Measurements from ENCODE around the gene SRGAP3. TPM values are rescaled to one million over a fixed set of nuclear protein-coding genes. Genes with fewer than 3 reads are reported as not detected.

Gene SRGAP3
- total RNA-seq, 1 experiment from 2014 or later = 5.3 TPM

DNA sequence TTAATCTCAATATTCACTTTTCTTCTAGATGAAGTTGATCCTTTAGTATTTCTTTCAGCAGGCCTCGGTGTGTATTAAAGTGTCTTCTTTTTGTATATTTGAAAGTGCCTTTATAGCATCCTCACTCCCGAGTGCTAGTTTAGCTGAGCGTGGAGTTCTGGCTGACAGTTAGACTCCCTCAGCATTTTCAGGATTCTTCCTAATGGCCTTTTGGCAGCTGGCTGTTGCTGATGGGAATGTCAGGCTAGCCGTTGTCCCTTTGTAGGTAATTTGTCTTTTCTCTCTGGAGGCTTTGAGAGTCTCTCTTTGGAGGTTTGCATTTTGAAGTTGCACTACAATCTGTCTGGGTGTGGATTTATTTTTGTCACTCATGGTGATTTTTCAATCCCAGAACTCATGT lies 94.4 kb downstream of the SRGAP3 start:
- H3K4me3 ChIP-seq (ENCODE audit: insufficient read depth, low read depth, low read length) = no peak overlapping the region
- H3K36me3 ChIP-seq (replicated peaks; ENCODE audit: control insufficient read depth, insufficient read depth, low read length) = no peaks in the 10 kb centered on the region
- DNase-seq = no peak
- H3K27me3 ChIP-seq (ENCODE audit: control insufficient read depth, insufficient read depth, low read length) = no peaks in the 10 kb centered on the region

DNA sequence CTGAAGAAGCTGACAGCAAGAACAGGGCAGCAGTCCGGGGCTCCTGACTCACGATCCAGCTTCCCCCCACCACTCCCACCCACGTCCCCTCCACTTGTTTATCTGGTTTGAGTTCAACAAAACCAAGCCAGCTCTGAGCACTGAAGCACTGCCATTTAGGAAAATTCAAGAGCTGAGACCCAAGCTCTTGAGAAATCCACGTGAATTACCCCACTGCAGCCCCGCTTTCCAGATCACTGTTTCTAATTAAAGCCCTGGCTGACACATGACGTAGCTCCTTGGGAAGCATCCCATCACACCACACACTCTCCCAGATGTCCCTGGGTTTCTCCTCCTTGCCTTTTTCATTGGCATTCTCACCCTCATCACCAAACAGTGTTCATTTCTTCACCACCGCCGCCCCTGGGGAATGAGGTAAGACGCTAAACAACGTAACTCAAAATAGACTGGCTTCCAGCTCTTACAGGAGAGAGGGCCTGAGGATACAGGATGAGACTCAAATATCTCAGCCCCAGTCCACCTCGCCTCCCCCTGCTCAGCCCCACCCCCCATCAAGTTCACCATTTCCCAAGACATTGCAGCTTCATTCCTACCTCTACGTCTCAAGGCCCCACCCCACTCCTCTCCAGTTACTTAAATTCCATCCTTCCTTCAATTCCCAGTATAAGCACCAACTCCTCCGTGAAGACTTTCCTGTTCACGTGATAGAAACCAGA lies 95.4 kb downstream of the SRGAP3 start:
- Histone ChIP-seq H3K4me3 (ENCODE audit: insufficient read depth, low read depth, low read length) (no peak overlapping the region), H3K36me3 (replicated peaks; ENCODE audit: control insufficient read depth, insufficient read depth, low read length) (no peaks in the 10 kb centered on the region), H3K27me3 (ENCODE audit: control insufficient read depth, insufficient read depth, low read length) (no peaks in the 10 kb centered on the region)
- peak; percentile 63 for DNase-seq

DNA sequence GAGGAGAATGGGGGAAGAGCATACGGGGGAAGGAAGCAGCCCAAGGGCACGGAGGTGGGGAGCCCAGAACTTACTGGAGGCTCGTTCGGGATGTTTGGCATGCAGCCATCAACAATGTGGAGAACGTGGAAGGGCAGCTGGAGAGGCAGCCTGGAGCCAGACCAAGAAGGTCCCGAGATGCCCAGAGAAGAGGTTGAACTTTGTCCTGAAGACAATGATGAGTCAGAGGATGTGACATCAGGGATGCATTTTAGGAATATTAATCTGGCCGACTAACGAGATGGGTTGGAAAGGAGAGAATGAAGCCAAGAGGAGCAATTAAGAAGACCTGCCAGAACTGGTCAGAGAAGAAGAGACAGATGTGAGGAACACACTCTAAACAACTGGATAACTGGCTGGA lies 98.2 kb downstream of the SRGAP3 start:
- Histone ChIP-seq H3K4me3 (ENCODE audit: insufficient read depth, low read depth, low read length) (no peak overlapping the region), H3K36me3 (replicated peaks; ENCODE audit: control insufficient read depth, insufficient read depth, low read length) (no peaks in the 10 kb centered on the region), H3K27me3 (ENCODE audit: control insufficient read depth, insufficient read depth, low read length) (no peaks in the 10 kb centered on the region)
- no peak for DNase-seq

DNA sequence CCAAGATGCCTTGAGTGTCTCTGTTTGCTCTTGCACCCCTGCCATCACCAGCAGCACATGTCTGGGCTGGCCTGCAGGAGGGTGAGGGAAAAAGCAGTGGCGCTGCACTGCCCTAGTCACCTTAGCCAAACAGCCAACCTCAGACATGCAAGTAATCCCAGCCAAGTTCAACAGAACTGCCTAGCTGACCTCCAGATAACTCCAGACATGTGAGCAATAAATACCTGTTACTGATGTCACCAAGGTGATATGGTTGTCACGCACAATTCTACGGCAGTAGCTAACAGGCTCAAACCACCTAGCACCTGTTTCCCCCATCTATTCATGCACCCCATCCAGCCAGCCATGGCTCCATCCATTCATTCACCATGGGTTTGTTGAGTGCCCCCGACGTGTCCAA lies 99.9 kb downstream of the SRGAP3 start:
- H3K36me3 ChIP-seq (replicated peaks; ENCODE audit: control insufficient read depth, insufficient read depth, low read length) = no peaks in the 10 kb centered on the region
- DNase-seq = no peak
- H3K27me3 ChIP-seq (ENCODE audit: control insufficient read depth, insufficient read depth, low read length) = no peaks in the 10 kb centered on the region
- no peak overlapping the region for H3K4me3 ChIP-seq (ENCODE audit: insufficient read depth, low read depth, low read length)

DNA sequence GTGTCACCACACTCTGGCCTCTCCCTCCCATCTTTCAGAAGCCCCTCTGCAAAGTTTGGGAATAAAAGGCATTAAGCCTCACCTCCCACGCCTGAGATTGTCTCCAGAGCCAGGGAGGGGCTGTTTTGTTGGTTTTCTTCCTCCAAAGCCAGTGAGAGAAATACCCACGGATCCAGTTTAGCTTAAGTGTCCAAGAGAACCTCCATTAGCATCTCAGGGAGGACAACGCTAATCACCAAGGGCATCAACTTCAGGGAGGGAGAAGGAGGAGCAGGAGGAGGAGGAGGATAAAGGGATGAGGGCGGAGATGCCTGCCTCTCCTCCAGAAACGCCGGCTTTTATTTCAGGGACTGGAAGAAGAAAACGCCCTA lies 101.6 kb downstream of the SRGAP3 start:
- Histone ChIP-seq H3K36me3 (replicated peaks; ENCODE audit: control insufficient read depth, insufficient read depth, low read length) (no peaks in the 10 kb centered on the region), H3K27me3 (ENCODE audit: control insufficient read depth, insufficient read depth, low read length) (no peaks in the 10 kb centered on the region), H3K4me3 (ENCODE audit: insufficient read depth, low read depth, low read length) (no peak overlapping the region)
- no peak for DNase-seq

DNA sequence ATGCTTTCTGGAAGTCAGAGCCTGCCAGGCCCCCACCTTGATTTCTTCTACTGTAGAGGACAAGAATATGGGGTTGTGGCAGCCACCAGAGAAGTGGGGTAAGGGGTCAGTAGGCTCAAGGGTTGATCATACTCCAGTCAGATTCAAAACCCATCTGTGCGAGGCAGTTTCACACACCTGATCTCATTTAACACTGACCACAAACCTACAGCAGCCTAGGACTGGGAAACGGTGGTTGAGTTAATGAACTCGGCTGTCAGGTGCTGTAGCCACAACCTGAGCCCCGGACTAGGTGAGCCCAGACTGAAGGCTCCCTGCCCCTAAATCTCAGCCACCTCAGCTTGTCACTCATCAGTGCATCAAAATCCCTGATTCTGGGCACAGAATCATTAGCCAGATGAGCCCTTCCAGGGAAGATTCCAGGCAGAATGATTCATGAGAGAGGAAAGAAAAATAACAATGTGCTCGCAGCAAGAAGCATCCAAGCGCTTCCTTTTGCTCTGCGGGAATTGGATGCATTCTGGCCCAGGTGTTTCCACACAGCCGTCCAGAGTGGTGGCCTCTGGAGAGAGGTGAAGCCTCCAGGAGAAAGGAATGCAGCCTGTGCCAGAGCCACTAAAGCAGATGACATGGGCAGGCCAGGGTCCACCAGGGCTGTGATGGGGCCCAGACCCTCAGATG lies 102.1 kb downstream of the SRGAP3 start:
- Histone ChIP-seq H3K27me3 (ENCODE audit: control insufficient read depth, insufficient read depth, low read length) (no peaks in the 10 kb centered on the region), H3K4me3 (ENCODE audit: insufficient read depth, low read depth, low read length) (no peak overlapping the region), H3K36me3 (replicated peaks; ENCODE audit: control insufficient read depth, insufficient read depth, low read length) (no peaks in the 10 kb centered on the region)
- no peak for DNase-seq

DNA sequence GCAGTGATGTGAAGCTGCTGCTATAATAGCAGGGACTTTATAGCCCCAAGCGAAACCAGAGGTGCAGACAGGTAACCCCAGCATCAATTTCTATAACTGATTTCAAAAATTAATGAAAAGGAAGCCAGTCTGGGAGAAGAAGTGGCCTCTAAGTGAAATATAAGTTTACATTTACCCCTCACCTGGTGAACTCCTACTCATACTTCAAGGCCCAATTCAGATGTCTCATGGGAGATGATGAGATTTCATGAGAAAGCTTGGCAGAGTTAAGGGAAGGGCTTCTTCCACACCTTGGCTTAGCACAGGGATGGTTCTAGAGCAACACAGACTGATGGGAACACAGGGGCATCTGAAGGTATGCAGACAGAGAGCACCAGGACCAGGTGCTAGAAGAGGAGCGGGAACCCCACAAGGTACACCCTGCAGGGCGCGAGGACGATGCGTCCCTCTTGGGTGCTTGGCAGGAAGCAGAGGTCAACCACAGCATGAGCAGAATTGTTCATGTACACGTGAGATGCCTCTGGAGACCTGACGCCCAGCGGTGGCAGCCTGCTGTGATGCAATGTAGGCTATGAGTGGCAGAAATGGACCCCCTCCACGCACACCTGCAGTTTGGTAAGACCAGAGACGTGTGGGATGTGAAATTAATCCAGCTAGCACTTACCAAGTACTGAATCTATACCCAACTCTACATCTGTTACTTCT lies 102.9 kb downstream of the SRGAP3 start:
- H3K4me3 ChIP-seq (ENCODE audit: insufficient read depth, low read depth, low read length) = no peak overlapping the region
- no peaks in the 10 kb centered on the region for H3K27me3 ChIP-seq (ENCODE audit: control insufficient read depth, insufficient read depth, low read length)
- no peak for DNase-seq
- no peaks in the 10 kb centered on the region for H3K36me3 ChIP-seq (replicated peaks; ENCODE audit: control insufficient read depth, insufficient read depth, low read length)

DNA sequence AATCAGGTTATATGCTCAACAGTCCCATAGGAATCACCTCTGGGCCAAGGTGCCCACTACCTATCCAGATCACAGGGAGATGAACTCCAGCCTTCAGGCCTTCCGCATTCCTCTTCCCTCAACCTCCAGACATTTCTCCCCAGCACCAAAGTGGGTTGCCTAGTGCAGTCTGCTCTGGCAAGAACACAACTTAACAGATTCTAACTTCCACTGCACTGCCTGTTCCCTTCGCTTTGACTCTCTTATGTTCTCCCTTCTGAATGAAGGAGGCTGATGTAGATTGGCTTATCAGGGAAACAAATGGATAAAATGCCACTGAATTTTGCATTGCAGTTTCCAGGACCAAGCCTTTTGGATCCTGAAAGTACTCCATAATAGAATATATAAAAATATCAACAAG lies 106.3 kb downstream of the SRGAP3 start:
- DNase-seq = no peak
- Histone ChIP-seq H3K36me3 (replicated peaks; ENCODE audit: control insufficient read depth, insufficient read depth, low read length) (no peaks in the 10 kb centered on the region), H3K4me3 (ENCODE audit: insufficient read depth, low read depth, low read length) (no peak overlapping the region), H3K27me3 (ENCODE audit: control insufficient read depth, insufficient read depth, low read length) (no peaks in the 10 kb centered on the region)

DNA sequence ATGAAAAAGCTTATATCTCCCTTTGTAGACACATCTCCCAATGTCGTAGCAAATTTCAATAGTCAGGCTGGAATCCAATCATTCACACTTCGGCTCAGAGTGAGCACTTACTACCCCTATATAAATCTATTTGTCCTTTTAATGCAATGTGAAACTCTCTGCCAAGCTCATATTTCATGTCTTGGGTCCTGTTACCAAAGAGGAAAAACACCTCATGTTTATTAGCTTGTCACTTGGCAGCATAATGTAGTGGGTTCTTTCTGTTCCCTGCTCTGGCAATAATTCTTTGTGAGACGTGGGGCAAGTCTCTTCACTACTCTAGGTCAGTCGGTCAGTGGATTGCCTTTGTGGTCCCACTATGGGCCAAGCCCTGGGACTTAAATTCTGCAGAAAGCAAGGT lies 107.1 kb downstream of the SRGAP3 start:
- H3K4me3 ChIP-seq (ENCODE audit: insufficient read depth, low read depth, low read length) = no peak overlapping the region
- H3K36me3 ChIP-seq (replicated peaks; ENCODE audit: control insufficient read depth, insufficient read depth, low read length) = no peaks in the 10 kb centered on the region
- no peak for DNase-seq
- H3K27me3 ChIP-seq (ENCODE audit: control insufficient read depth, insufficient read depth, low read length) = no peaks in the 10 kb centered on the region; the same call in 1 of the 2 replicates

DNA sequence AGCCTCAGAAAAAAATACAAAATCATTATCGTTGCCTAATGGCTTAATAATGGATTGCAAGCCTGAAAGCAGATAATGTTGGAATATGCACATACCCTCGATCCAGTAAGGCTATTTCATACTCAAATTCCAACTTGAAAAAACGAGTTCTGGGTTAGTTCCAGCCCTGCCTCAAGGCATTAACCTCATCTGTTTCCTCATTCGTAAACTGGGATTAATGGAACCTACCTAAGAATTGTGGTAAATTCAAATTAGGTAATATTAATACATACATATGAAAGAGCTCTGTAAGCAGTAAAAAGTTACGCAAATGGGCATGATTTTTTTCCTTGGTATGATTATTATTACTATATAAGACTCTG lies 107.5 kb downstream of the SRGAP3 start:
- DNase-seq = no peak
- Histone ChIP-seq H3K36me3 (replicated peaks; ENCODE audit: control insufficient read depth, insufficient read depth, low read length) (no peaks in the 10 kb centered on the region), H3K27me3 (ENCODE audit: control insufficient read depth, insufficient read depth, low read length) (peaks cover under 1% of the 10 kb centered on the region), H3K4me3 (ENCODE audit: insufficient read depth, low read depth, low read length) (no peak overlapping the region)

DNA sequence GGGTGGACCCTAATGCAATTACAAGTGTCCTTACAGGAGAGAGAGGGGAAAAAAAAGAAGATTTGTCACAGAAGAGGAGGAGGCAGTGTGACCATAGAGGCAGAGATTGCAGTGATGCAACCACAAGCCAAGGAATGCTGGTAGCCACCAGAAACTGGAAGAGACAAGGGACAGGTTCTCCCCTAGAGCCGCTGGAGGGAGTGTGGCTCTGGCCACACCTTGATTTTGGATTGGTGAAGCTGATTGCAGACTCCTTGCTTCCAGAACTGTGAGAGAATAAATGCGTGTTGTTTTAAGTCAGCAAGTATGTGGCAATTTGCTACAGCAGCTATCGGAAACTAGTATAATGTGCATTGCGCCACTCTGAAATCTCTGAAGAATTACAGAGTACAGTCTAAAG lies 110.1 kb downstream of the SRGAP3 start:
- no peak for DNase-seq
- H3K27me3 ChIP-seq (ENCODE audit: control insufficient read depth, insufficient read depth, low read length) = peaks cover 12% of the 10 kb centered on the region
- no peaks in the 10 kb centered on the region for H3K36me3 ChIP-seq (replicated peaks; ENCODE audit: control insufficient read depth, insufficient read depth, low read length)
- no peak overlapping the region for H3K4me3 ChIP-seq (ENCODE audit: insufficient read depth, low read depth, low read length)

DNA sequence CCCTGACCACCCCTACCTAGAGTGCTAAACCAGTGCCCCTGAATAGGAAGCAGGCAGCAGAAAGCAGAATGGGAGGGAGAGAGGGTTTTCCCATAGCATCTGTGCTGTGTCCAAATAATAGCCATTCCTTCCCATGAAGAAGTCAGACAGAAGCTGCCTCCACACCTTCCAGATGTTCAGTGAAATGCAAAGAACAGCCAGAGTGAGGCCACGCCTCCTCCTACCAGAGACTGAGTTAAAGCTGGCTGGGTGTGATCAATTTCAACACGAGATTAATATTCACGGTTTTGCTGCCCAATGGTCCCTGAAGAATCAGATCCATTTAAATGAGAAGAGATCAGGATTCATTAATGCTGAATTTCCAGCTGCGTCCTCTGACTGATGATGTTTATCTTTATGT lies 111.8 kb downstream of the SRGAP3 start:
- no peak overlapping the region for H3K4me3 ChIP-seq (ENCODE audit: insufficient read depth, low read depth, low read length)
- H3K36me3 ChIP-seq (replicated peaks; ENCODE audit: control insufficient read depth, insufficient read depth, low read length) = no peaks in the 10 kb centered on the region
- H3K27me3 ChIP-seq (ENCODE audit: control insufficient read depth, insufficient read depth, low read length) = peaks cover 12% of the 10 kb centered on the region
- DNase-seq = no peak

DNA sequence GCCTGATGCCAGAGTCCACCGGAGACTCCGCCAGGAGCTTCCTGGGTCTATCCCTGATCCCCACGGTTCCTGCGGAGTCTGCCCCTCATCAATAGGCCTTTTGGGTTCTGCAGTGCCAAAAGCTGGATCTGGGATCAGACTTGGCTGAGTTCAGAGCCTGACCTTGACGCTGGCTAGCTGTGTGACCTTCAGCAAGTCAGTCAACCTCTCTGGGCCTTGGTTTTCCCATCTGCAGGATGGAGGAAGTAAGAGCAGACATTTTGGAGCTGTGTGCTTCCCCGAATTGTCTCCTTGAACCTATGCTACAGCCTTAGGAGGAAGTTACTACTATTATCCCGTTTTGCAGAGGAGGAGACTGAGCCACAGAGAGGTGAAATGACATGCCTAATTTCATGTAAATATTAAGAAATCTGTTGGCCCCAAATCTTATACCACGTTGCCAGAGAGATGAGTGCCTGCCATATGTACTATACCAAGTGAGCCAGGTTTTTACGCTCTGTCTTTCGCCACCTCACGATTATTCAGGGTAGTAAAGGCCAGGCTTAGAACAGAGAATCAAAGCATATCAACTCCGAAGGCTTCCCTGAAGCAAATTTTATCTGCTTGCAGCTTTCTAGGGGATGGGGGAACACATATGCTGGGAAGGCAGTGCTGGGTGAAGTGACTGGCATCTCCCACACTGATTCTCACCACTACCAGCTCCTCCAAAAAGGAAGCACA lies 112.5 kb downstream of the SRGAP3 start:
- peaks cover 12% of the 10 kb centered on the region for H3K27me3 ChIP-seq (ENCODE audit: control insufficient read depth, insufficient read depth, low read length)
- DNase-seq = no peak
- no peaks in the 10 kb centered on the region for H3K36me3 ChIP-seq (replicated peaks; ENCODE audit: control insufficient read depth, insufficient read depth, low read length)
- peak overlapping the region; percentile 40; the same call in 1 of the 2 replicates for H3K4me3 ChIP-seq (ENCODE audit: insufficient read depth, low read depth, low read length)

DNA sequence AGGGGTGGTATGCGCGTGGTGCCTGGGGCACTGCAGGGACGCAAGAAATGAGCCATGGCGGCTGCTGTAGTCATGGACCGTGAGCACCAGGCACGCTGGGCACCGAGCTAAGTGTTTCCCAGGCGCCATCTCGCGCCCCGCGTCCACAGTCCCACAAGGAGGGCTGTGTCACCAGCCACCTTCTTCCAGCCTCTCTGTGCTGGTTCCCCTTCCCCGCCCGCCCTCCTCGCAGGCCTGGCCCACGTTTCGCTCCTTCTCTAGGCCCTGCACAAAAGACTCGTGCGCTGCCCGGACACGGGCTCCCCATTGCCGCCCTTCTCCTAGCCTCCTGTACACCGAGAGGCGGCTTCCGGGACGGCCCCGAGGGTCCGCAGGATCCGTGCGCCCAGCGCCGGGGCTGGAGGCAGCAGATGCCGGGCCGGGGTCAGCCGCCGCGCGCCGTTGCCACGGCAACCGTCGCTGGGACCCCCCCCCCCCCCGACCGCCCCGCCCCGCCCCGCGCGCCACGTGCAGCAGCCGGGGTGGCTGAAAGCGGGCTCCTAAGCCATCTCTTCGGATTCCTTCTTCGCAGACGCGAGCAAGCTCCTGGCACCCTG lies 113.4 kb downstream of the SRGAP3 start:
- peak overlapping the region; percentile 40 for H3K4me3 ChIP-seq (ENCODE audit: insufficient read depth, low read depth, low read length)
- no peaks in the 10 kb centered on the region for H3K36me3 ChIP-seq (replicated peaks; ENCODE audit: control insufficient read depth, insufficient read depth, low read length)
- DNase-seq = peak; percentile 97
- H3K27me3 ChIP-seq (ENCODE audit: control insufficient read depth, insufficient read depth, low read length) = peaks cover 12% of the 10 kb centered on the region

Measured in H7 (cell line).